Right ventricle myocardium inferior (tissue), 1 donor: ENCODE results near the gene RAMP3. TPM values are rescaled to one million over a fixed set of nuclear protein-coding genes. Genes with fewer than 3 reads are reported as not detected.

Experiments
- ATAC-seq: fragments of 200-7000 bp; cut with Tn5 transposase; one replicate; pipeline ENCODE4 v1.9.1; 2020; ENCODE audit warnings: mild to moderate bottlenecking, moderate library complexity
- DNase-seq: peaks from one replicate; pipeline ENCODE4 v3.0.0; 2021; ENCODE audit errors: missing footprints
- intact Hi-C: fragments of 100-400 bp; cut with DNase I; formaldehyde crosslinking; loops from one replicate; pipeline ENCODE4 v1.11.0; 2022
- total RNA-seq: library from RNA; stranded (reverse); fragmentation: NEBNext Ultra II Directional; extraction: Animal tissue kit (Norgen Biotek cat#: 25700); gene quantifications from one replicate; pipeline ENCODE4 v1.2.1, GENCODE V29; 2021
- donor health status: DM: no; HTN: yes; CAD: no; lungs with severe emphysema.

RAMP3 gene
- total RNA-seq, 1 donor from 2014 or later: 33.8 TPM

DNA sequence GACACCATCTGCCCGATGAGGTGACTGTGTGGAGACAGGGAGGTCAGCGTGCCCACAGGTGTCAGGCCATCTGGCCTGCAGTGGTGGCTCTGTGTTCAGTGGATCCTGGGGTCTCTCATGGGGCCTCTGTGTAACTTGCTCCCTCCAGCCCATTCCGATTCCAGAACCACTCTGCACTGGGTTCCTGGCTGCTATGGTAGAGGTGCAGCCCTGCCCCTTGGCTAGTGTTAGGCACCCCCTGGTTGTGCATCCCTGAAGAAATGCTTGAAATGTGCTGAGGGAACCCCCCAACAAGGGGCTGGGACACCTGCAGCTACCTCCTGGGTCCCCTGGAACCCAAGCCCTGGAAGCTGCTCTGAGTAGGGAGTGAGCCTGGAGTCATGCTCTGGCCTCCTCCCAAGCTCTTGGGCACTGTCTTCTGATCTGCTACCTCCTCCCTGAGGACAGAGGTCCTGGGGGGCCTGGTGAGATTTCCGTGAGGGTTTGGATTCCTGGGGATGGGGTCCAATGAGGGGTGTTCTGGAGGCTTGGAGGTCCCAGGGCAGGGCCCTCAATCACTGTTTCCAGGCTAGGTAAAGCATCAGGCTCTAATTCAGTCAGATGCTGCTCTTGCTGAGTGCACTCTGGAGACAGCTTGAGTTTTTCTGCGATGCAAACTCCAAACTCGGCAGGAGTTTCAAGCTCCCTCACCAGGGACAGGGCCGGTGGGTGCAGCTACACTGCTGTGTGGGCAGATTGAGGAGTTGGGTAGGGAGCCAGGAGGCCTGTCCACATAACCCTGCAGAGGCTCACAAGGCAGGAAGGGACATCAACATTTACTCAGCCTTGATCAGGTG is 27.7 kb downstream of the RAMP3 start:
- DNase-seq (no peak), ATAC-seq (no peak)
- intact Hi-C loops: no loop called here

DNA sequence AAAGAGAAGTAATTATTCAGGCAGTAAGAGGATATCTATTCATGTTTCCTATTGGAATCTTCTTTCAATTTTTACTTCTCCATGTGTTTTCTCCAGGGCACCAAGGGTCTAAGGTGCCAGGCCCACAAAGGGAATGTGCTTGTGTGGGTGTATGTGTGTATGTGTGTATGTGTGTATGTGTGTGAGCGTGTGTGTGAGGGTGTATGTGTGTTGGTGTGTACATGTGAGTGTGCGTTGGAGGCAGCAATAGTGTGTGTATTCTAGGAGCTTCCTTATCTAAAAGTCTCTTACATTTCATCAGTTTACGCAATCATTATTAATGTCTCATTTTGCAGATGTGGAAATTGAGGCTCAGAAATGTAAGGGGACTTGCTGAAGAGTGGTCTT is 28.3 kb downstream of the RAMP3 start:
- intact Hi-C loops: no loop called here
- ATAC-seq (no peak), DNase-seq (no peak)

DNA sequence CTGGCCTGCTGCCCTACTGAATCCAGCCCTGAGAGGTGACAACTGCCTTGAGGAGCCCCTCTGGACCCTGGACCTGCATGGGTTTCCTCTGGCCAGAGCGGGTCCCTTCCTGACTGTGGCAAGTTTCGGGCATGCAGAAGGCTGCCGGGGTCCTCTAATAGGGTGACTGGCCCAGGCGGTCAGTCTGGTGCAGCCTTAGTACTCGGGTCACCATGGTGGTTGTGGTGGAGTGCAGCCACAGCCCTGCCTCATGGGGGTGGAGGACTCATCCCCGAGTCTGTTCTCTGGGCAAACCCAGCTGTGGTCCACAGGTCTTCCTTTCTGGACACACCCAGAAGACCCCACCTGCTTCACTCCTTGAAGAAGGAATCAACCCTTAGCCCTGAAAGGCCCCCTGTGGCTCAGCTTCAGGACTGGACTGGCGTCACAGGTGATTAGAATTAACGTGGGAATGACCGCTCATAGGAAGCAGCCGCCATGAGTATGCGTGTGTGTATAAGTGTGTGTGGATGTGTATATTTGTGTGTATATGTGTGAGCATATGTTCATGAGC is 28.7 kb downstream of the RAMP3 start:
- ATAC-seq: no peak
- intact Hi-C loops: no loop called here
- no peak for DNase-seq

DNA sequence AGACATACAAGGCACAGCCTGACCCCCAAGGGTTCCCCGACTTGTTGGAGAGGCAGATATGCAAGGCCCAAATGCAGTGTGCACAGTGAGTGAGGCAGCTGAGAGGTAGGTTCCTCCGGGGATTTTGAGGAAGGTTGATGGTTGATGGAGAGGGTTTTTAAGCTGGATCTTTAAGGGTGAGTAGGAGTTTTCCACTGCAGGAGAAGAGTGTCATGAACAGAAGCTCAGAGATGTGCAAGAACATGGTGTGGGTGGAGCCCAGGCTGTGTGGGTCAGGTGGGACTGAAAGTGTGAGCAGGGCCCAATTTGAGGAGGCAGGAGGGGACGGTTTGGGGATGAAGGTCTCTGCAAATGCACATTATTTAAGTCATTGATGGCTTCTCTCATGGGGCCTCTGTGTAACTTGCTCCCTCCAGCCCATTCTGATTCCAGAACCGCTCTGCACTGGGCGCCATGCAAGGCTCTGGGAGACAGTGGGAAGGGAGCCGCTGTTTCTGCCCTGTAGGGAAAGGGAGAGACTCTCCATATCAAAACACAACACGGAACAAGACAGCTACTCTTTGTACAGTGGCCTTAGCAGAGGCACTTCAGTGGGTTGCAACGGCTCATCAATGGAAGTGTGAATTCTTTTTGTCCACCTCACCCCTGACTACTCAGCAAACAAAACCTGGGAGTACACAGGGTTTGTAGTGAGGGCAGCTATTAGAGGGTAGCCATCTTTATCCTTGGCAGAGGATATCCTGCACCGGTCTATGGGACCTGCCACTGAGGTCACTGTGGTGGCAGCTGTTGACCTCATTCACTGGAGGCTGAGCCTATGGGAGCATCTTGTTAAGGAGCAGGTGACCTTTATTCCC is 29.7 kb downstream of the RAMP3 start:
- intact Hi-C loops: no loop called here
- ATAC-seq (no peak), DNase-seq (no peak)

DNA sequence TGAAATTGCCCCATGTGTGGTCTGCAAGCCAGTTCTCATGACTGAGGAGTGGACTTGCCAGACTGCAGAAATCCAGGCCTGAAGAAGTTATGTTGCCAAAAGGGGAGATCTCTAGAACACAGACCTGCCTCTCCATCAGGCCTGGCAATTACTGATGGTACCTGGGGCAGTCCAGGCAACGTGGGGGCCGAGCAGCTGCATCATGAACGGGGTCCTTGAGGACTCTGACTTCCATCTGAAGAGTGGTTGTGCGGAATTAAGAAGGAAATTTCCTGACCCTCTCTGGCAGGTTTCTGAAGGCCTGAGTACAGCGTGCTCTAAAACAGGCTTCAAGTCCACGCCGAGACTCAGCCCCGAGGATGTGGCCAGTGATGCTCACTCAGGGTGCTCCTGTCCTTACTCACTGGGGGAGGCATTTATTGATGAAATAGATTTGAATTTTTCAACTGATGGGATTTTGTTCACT is 30.4 kb downstream of the RAMP3 start:
- DNase-seq (no peak), ATAC-seq (no peak)
- intact Hi-C loops: no loop called here

DNA sequence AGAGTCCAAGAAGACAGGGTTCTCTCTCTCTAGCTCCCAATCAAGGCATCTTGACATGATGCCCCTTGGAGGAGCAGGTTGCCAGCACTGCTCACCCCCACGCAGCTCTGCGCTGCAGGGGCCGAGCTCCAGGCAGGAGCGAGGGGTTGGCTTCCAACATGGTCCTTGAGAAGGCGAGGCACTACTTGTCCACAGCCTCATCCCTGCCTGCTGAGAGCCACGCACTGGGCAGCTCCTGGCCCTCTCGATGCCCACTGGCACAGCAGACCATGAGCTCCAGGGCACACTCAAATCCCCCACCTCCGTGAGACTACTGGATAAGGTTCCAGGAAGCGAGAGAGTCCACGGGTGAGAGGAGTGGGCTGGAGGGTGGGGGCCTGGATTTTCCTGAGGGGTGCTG is 31.1 kb downstream of the RAMP3 start:
- ATAC-seq: no peak
- intact Hi-C loops: no loop called here
- DNase-seq: no peak

DNA sequence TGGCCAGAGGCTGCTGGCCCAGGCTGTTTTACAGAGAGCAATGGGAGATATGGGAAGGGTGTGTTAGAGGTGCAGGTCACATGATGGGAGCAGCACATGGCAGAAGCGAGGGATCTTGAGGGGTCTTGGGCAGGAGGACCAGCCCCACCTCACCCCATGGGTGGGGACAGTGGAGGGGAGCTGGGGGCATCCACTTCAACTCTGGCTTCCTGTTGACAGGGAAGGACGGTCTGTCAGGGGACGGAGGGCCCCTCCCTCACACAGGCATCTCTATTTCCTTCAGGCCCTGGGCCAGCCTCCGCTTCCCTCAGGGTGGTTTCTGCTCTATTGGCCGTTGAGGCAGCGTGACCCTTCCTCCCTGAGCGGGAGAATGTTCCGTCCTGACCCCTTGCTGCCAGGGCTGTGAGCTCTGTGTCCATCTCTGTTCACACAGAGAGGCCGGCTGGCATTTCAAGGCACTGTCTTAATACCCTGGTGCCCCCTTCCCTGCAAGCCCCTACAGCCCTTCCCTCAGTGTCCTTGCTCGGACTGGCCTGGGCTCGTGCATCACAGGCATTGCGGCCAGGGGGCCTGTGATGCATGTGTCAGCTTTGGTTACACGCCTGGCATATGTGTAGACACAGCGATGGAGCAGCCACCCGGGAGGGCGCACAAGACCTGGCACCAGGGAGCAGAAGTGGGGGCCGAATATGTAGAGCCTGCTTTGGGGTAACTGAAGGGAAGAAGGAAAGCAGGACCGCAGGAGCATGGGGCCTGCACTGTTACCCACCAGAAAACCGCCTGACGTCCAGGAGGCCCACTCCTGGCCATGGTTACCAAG is 31.8 kb downstream of the RAMP3 start:
- DNase-seq: no peak
- no peak for ATAC-seq
- intact Hi-C loops: no loop called here

DNA sequence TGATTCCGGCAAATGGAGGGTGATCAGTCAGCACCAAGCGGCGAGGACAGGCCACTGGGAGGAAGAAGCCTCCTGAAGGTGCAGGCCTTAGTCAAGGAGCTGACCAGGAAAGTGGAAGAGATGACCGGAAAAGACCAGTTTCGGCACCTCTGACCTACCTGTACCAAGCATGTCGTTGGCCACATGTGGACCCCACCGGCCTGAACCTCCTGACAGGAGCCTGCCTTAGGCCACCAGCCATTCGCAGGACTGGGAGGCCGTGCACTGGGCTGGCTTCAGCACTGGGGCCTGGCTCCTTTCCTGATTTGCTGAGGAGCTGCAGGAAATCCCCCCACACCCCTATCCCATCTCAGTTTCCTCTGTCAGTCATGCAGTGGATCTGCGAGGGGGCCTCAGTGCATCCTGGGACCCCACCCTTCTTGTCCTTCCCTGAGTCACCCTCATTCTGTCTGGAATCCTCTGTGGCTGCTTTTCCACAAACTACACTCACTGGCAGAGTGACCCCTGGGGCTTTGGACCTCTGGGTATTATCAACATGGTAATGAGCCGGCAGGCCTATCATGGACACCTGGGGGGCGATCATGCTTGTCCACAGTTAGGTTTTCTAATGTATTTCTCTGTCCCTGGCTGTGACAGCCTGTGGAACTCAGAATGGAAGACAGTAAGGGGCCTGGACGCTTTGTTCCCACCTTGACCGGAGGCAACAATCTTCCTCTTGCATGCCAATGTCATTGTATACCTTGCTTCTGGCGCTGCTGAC is 33.0 kb downstream of the RAMP3 start:
- intact Hi-C loops: no loop called here
- DNase-seq: no peak
- no peak for ATAC-seq

DNA sequence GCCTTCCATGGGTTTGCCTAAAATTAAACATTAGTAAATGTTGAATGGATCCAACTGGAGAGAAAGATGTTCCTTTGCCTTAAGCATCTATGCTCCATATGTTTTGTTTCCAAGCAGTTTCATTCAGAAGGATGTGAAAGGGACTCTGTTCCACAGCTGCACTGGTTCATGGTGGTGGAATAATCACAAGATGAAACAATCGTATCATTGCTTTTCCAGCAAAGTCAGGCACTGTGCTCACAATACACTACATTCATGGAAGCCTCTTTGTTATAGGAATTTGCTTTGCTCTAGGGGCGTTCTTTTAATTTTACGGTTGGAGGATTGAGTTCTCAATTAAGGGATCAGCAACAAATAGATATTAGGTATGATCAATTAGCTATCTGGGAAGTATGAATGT is 33.8 kb downstream of the RAMP3 start:
- intact Hi-C loops: no loop called here
- ATAC-seq (no peak), DNase-seq (no peak)

DNA sequence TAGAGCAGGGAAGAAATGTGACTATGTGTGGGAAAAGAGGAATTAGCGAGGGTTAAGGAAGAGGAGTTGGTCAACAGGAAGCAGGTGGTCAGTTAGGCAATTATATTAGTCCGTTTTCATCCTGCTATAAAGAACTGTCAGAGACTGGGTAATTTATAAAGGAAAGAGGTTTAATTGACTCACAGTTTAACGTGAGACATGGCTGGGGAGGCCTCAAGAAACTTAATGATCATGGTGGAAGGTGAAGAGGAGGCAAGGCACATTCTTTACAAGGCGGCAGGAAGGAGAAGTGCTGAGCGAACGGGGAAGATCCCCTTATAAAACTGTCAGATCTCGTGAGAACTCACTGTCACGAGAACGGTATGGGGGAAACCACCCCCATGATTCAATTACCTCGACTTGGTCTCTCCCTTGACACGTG is 35.0 kb downstream of the RAMP3 start:
- DNase-seq: no peak
- intact Hi-C loops: no loop called here
- no peak for ATAC-seq

DNA sequence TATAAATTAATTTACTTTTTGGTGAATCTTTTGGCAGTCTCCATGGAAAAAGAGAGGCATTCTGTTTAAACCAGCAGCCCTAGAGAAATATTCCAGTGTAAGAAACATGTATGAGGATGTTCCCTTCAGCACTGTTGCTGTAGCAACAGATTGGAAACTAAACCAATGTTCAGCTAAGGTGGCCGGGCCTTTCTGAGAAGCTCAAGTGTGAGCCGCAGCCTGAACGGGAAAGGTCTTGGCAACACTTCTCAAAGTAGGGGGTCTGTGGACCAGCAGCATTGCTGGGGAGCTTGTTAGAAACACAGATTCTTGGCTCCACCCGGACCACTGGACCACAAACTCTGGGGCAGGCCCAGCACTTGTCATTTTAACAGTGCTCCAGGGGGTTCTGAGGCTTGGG is 36.2 kb downstream of the RAMP3 start:
- intact Hi-C loops: no loop called here
- DNase-seq: no peak
- ATAC-seq: no peak

DNA sequence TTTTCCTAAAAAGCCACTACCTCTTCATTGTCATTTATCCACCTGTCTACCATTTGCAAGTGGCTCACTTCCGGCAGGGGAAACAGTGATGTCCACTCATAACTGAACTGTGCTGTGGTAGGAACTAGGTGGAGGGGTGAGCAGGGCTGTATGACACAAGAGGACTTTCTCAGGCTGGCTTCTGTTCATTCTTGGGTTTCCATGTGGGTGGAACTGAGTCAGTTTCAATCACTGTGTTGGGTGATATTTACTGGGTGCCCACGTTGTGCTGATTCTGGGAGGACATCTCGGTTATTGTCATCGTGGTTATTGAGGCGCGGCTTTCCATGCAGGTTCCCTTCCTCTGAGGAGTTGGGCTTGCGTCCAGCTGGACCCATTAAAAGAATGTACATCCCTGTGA is 38.8 kb downstream of the RAMP3 start:
- no peak for ATAC-seq
- no peak for DNase-seq
- intact Hi-C loops: no loop called here

DNA sequence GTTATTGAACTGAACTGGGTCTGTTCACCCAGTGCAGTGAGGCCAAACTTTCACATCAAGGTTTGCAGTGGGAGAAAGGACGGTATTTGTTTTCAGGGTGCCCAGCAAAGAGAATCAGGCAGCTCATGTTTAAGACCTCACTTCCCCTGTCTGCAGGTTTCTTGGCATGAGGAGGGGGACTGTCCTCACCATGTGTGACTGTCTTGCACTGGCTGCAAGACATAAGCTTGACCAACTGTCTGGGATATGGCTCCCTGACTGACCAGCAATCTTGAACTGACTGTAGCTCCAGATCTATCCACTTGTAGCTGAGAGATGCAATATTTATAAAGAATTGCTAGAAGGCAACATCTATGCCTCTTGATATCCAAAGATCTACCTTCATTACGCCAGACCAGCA is 39.9 kb downstream of the RAMP3 start:
- DNase-seq: no peak
- intact Hi-C loops: no loop called here

DNA sequence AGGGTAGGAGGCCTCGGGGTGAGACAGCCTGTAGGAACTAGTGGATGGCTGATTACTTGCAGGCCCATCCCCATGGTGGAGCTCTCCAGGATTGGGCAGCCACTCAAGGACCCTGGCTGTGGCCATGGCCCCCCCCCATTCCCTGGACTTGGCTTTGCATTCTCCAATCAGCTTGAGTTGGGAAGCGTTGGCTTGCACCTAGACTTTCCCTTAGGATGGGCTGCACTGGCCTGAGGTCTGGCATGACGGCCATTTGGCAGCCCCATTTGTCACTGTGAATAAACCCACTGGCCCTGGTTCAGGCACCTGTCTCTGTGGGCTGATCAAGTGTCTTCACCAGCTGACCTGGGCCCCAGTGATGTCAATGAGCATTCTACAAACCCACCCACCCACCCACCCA is 41.4 kb downstream of the RAMP3 start:
- ATAC-seq: no peak
- DNase-seq: no peak
- intact Hi-C loops: no loop called here

More for the DNA sequence above, 39.9 kb downstream of the RAMP3 start:
- ATAC-seq: no peak

DNA sequence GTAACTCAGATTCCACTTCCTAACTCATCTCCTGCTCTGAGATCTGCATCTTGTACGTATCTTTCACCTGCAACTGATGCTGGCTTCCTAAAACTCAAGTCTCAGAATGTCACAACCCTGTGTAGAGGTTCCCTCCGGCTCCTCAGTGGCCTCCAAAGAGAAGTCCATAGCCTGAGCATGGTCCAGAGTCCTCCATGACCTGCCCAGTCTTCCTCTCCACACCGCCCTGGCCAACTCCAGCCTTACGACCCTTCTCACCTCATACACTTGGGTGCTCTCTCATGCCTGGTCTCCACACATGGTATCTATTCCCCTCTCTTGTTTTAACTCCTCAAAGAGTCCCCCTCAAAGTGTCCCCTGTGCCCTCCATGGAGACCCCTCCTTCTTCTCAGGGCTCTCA is 41.9 kb downstream of the RAMP3 start:
- DNase-seq (no peak), ATAC-seq (no peak)
- intact Hi-C loops: no loop called here

DNA sequence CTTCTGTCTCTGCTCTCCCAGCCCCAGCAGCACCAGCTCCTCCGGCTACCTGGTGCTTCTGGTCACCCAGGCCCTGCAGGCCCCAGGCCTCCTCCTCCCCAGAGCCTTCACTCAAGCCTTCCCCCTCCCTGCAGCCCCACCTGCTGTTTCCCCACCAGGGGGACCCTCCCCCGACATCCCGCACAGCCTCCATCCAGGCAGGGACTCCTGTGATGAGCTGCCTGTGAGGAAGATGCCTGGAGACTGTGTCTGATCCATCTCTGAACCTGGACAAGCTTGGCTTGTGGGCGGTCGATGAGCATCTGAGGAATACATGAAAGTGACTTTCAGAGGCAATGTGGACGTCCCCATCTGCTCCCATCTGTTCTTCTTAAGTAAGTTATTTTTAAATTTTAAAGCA is 45.0 kb downstream of the RAMP3 start:
- ATAC-seq: no peak
- no peak for DNase-seq
- intact Hi-C loops: no loop called here

DNA sequence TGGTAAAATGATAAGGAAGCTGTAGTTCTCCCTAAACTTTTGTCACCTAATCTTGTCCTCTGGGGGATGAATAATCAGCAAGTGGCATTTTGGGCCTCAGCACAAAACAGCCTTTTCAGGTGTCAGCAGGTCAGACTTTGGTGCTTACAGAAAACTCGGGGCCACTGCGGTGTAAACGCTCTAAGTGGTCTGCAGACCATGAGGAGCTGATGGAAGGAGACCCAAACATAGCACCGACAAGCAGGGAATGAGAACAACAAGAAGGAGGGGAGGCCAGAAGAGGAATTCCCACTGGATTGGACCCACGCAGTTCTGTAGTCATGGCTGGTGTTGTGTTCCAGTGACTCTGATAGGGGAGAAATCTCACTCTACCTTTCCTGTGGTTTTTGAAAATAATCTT is 45.4 kb downstream of the RAMP3 start:
- no peak for ATAC-seq
- DNase-seq: no peak
- intact Hi-C loops: no loop called here

DNA sequence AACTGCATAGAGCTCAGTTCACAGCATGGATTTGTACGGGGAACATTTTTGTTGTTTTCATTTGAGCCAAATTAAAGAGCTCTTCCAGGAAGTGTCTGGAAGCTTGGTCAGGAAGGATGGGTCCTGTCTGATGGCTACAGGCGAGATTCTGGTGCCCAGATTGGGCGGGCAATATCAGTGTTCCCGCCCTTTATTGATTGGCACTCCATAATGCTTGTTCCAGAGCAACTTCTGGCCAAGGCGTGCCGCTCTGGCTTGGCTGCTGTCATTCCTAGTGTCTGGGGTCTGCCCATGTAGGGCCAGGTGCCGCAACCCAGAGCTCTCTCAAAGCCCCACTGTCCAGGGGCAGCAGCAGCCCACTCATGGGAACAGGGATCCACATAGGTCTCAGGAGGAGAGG is 45.9 kb downstream of the RAMP3 start:
- intact Hi-C loops: no loop called here
- ATAC-seq (peak; percentile 39), DNase-seq (no peak)
